BJ (cell line): ENCODE data around the gene RABGAP1L. TPM values are rescaled to one million over a fixed set of nuclear protein-coding genes. Genes with fewer than 3 reads are reported as not detected.
"Not testable (repeated sequence)": the region's sequence is repeated elsewhere in the genome, so short reads cannot be mapped to it uniquely, and the experiment has no call there.

Experiments used
- CTCF ChIA-PET: fragments of 350-600 bp; formaldehyde crosslinking; extraction: SDS; loops from one replicate; lab custom pipeline; 2021; ENCODE audit warnings: antibody characterized with exemption, inconsistent platforms; lab: Yijun Ruan, JAX
- POLR2A ChIA-PET: fragments of 300-600 bp; sonication (Branson Sonifier 250); formaldehyde crosslinking; extraction: SDS; loops from one replicate; lab custom pipeline; 2021; ENCODE audit warnings: antibody characterized with exemption; lab: Charles Lee
- DNase-seq: peaks from one replicate; pipeline ENCODE4 v3.0.0-alpha.2; 2011; ENCODE audit warnings: low read depth
- H3K27me3 ChIP-seq: 2 replicates; pipeline ENCODE4 v1.6.0; 2011; ENCODE audit warnings: low read length; ENCODE audit not compliant: control insufficient read depth, insufficient read depth
- H3K36me3 ChIP-seq: 2 replicates; pipeline ENCODE4 v1.5.1; 2011; ENCODE audit warnings: low read length; ENCODE audit not compliant: control insufficient read depth, insufficient read depth
- H3K4me3 ChIP-seq: 2 replicates; pipeline ENCODE4 v1.5.1; 2011; ENCODE audit warnings: low read depth, mild to moderate bottlenecking, control low read depth, low read length
- polyA plus RNA-seq: library from polyadenylated mRNA; depleted of rRNA; stranded (reverse); fragments of >200 nt; gene quantifications from 2 replicates; pipeline ENCODE4 v1.2.3, GENCODE V29; 2011; rRNA removed
- small RNA-seq: library from RNA; depleted of rRNA; stranded (forward); fragments of <200 nt; gene quantifications from one replicate; pipeline ENCODE3, GENCODE V24; 2012; ENCODE audit warnings: low replicate concordance, low read depth; ENCODE audit not compliant: insufficient read length
- TF ChIP-seq, protein P1 (sequence below): IDR thresholded peaks from 2 replicates; pipeline ENCODE4 v1.5.1; 2011; ENCODE audit warnings: low read depth, mild to moderate bottlenecking, control low read depth, inconsistent platforms, low read length, moderate library complexity; ENCODE audit not compliant: insufficient read depth

Gene RABGAP1L
- polyA plus RNA-seq, 1 experiment = 15.9 TPM

DNA sequence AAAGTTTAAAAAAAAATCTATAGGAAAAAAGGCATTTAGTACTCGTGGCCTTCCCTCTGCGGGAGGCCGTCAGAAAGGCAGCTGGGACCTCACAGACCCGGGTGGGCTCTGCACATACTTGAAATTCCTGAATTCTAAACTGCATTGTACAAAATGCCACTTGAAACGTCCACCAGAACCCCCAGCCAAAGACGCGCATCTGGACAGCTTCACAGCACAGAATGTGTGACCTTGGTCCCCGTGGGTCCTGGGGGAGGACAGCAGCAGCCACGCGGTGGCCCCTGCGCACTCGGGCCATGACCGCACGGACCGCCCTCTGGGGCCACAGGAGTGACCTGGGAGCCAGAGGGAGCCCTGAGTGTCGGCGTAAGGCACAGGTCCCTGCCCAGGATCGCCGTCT is 884.5 kb downstream of the RABGAP1L start:
- Histone ChIP-seq H3K36me3 (no peaks in the 10 kb centered on the region), H3K4me3 (no peak overlapping the region), H3K27me3 (no peaks in the 10 kb centered on the region)
- no peak for DNase-seq
- POLR2A ChIA-PET = no interaction called here
- TF ChIP-seq, protein P1, sequence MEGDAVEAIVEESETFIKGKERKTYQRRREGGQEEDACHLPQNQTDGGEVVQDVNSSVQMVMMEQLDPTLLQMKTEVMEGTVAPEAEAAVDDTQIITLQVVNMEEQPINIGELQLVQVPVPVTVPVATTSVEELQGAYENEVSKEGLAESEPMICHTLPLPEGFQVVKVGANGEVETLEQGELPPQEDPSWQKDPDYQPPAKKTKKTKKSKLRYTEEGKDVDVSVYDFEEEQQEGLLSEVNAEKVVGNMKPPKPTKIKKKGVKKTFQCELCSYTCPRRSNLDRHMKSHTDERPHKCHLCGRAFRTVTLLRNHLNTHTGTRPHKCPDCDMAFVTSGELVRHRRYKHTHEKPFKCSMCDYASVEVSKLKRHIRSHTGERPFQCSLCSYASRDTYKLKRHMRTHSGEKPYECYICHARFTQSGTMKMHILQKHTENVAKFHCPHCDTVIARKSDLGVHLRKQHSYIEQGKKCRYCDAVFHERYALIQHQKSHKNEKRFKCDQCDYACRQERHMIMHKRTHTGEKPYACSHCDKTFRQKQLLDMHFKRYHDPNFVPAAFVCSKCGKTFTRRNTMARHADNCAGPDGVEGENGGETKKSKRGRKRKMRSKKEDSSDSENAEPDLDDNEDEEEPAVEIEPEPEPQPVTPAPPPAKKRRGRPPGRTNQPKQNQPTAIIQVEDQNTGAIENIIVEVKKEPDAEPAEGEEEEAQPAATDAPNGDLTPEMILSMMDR = no peak
- CTCF ChIA-PET = interaction anchor here (1.9 to 2.4 kb wide), 2 partner anchors 11 to 14 kb away, joined by 4 to 6 read pairs; no protein-coding TSS in a partner anchor

DNA sequence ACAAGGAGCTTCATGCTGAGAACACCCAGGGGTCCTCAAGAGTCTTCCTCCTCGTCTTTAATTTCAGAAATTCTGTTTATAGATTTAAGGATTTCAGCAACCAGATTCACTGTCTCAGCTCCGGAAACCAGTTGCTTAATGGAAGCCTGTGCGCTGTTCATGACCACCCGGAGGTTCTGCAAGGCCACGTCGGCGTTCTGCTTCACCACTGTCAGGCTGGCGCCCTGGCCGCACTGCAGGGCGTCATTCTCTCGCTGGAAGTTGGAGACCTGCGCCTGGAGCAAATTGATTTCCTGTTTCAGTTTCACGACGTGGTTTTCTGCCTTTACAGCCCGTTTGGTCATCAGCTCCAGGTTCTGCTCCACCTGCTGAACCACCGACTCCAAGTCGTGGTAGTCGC is 885.3 kb downstream of the RABGAP1L start:
- H3K4me3 ChIP-seq, H3K27me3 ChIP-seq, H3K36me3 ChIP-seq, DNase-seq, POLR2A ChIA-PET: not testable (repeated sequence)
- CTCF ChIA-PET = interaction anchor here (1.9 kb wide), 1 partner anchor 10 kb away, joined by 4 read pairs; no protein-coding TSS in a partner anchor

Small RNA genes within 50 kb of the gene (small RNA-seq; reads per million reads assigned to genes)
- not detected for gene BANF1P4
- gene RF00019 = not detected
- gene RNU6-307P = not detected

Other genes with a start within 250 kb of the RABGAP1L start
- 0.05 and 0.16 TPM in 2 replicates for gene SERPINC1, start 242.2 kb upstream of the RABGAP1L start, polyA plus RNA-seq
- gene RC3H1, start 137.2 kb upstream of the RABGAP1L start, polyA plus RNA-seq = 10.6 and 14.1 TPM in 2 replicates